ENCODE measurements around the gene STK32B.
"Not testable (repeated sequence)": the region's sequence is repeated elsewhere in the genome, so short reads cannot be mapped to it uniquely, and the experiment has no call there.

The STK32B gene

DNA sequence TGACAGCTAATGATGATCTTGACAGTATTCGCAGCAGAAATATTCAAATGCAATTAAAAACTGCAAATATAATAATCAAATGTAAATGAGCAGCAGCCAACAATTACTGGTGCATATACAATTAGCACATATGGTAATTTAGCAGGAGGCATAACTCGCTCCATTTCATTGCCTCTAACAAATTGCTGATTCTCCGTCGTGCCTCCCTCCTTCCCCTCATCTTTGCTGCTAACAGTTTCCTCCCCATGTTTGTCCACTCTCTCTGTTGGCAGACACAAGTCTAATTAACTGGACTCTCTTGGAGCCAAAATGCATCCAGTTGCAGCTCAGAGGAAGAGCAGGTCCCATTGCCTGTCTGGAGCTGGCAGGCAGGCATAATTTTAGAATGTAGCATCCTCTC is 210.6 kb downstream of the STK32B start:
- Histone ChIP-seq H3K9me3 (ENCODE audit: control insufficient read depth in 1 of 2, low read length in 2 of 2) (no peaks in the 10 kb centered on the region), H3K9ac (ENCODE audit: low read depth in 1 of 2, low read length in 2 of 2) (no peak overlapping the region), H3K36me3 (ENCODE audit: control insufficient read depth in 1 of 2, insufficient read depth in 2 of 2, low read length in 2 of 2) (no peaks in the 10 kb centered on the region), H3K27ac (ENCODE audit: low read depth, low read length) (no peak overlapping the region), H3K27me3 (ENCODE audit: control insufficient read depth in 1 of 2, insufficient read depth in 2 of 2, low read length in 2 of 2) (no peaks in the 10 kb centered on the region), H3K4me1 (ENCODE audit: control insufficient read depth in 1 of 2, insufficient read depth in 2 of 2, low read length in 2 of 2) (no peaks in the 10 kb centered on the region), H3K4me3 (ENCODE audit: low read depth in 1 of 2, low read length in 2 of 2) (no peak overlapping the region)

DNA sequence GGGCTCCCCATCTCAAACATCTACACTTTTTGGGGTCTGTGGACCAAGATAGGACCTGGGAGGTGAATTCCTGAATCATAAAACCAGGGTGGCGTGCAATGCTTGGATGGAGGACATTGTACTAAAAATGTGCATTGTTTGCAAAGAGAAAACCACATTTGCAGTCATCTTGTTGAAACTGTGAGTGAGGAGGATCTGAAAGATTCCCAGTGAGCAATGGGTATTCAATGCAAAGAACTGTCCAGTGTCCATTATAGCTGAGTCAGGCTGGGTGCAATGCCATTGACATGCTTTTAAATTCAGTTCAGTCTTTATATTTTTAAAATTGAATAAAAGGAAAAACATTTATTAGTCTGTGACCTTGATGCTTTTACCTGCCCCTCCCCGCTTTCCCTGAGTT is 215.7 kb downstream of the STK32B start:
- no peak overlapping the region for H3K9ac ChIP-seq (ENCODE audit: low read depth in 1 of 2, low read length in 2 of 2)
- no peak overlapping the region for H3K27ac ChIP-seq (ENCODE audit: low read depth, low read length)
- H3K9me3 ChIP-seq (ENCODE audit: control insufficient read depth in 1 of 2, low read length in 2 of 2) = no peaks in the 10 kb centered on the region
- H3K36me3 ChIP-seq (ENCODE audit: control insufficient read depth in 1 of 2, insufficient read depth in 2 of 2, low read length in 2 of 2) = no peaks in the 10 kb centered on the region
- H3K4me1 ChIP-seq (ENCODE audit: control insufficient read depth in 1 of 2, insufficient read depth in 2 of 2, low read length in 2 of 2) = no peaks in the 10 kb centered on the region
- H3K27me3 ChIP-seq (ENCODE audit: control insufficient read depth in 1 of 2, insufficient read depth in 2 of 2, low read length in 2 of 2) = no peaks in the 10 kb centered on the region
- H3K4me3 ChIP-seq (ENCODE audit: low read depth in 1 of 2, low read length in 2 of 2) = no peak overlapping the region

DNA sequence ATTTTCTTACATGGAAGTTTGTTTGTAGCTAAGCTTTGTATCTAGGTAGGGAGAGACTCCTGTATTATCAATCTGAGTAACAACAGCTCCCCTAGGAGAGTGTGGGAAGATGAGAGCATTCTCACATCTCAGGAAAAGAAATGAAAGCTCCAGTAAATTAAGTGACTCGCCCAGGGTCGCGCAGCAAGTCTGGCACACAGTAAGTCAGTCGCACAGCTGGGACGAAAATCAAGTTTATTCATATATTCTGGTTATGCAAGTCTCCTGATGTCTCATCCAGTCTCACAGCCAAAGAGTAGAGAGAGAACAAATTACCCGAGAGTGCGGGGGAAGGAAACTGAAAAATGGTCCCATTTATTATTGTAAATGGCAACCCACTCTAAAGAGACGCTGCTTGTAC is 216.1 kb downstream of the STK32B start:
- Histone ChIP-seq H3K4me1 (ENCODE audit: control insufficient read depth in 1 of 2, insufficient read depth in 2 of 2, low read length in 2 of 2) (no peaks in the 10 kb centered on the region), H3K9me3 (ENCODE audit: control insufficient read depth in 1 of 2, low read length in 2 of 2) (no peaks in the 10 kb centered on the region), H3K36me3 (ENCODE audit: control insufficient read depth in 1 of 2, insufficient read depth in 2 of 2, low read length in 2 of 2) (no peaks in the 10 kb centered on the region), H3K27ac (ENCODE audit: low read depth, low read length) (no peak overlapping the region), H3K27me3 (ENCODE audit: control insufficient read depth in 1 of 2, insufficient read depth in 2 of 2, low read length in 2 of 2) (no peaks in the 10 kb centered on the region), H3K9ac (ENCODE audit: low read depth in 1 of 2, low read length in 2 of 2) (no peak overlapping the region), H3K4me3 (ENCODE audit: low read depth in 1 of 2, low read length in 2 of 2) (no peak overlapping the region)

DNA sequence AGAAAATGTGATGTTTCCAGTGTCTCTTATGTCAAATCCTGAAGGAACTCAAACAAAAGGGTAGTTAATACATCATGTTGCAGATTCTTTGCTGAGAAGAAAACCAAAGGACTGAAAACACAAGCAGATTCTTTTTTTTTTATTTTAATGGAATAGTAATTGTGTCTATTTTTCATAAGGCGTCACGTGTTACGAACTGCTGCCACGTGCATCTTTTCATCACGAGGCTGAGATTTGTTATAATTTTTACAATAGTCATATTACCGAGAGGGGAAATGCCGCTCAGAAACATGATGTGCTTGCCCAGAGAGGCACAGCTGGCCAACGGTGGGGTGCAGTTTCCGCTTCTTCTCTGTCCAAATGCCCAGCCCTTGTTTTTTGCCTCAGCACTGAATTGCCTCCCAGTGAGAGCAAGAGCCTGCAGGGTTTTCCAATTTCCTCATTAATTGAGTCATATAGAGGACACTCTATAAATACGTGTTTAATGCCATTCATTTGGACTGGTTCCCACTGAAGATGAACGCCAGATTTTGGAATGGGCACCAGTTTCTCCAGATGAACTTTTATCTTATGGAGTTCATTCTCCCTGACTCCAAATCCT is 225.3 kb downstream of the STK32B start:
- no peaks in the 10 kb centered on the region for H3K36me3 ChIP-seq (ENCODE audit: control insufficient read depth in 1 of 2, insufficient read depth in 2 of 2, low read length in 2 of 2)
- no peaks in the 10 kb centered on the region for H3K27me3 ChIP-seq (ENCODE audit: control insufficient read depth in 1 of 2, insufficient read depth in 2 of 2, low read length in 2 of 2)
- no peak overlapping the region for H3K4me3 ChIP-seq (ENCODE audit: low read depth in 1 of 2, low read length in 2 of 2)
- no peaks in the 10 kb centered on the region for H3K9me3 ChIP-seq (ENCODE audit: control insufficient read depth in 1 of 2, low read length in 2 of 2)
- H3K4me1 ChIP-seq (ENCODE audit: control insufficient read depth in 1 of 2, insufficient read depth in 2 of 2, low read length in 2 of 2) = peaks cover 5 to 7% of the 10 kb centered on the region in 2 donors
- no peak overlapping the region for H3K27ac ChIP-seq (ENCODE audit: low read depth, low read length)
- H3K9ac ChIP-seq (ENCODE audit: low read depth in 1 of 2, low read length in 2 of 2) = no peak overlapping the region

DNA sequence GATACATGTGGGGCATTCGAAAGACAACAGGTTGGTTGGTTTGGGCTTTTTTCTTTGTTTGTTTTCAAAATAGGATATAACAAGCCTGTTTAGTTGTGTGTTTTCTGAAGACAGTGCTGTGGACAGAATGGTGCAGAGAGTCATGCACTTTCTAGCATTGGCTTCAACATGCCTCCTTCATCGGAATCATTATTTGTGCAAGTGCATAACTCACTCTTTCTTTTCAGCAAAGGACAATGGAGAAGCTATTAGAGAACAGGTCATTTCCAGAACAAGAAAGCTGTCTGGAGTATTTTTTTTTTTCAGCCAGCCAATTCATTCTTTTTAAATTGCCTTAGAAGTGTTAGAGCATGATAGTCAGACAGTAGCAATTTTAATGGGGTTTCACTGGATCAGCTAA is 225.8 kb downstream of the STK32B start:
- Histone ChIP-seq H3K4me3 (ENCODE audit: low read depth in 1 of 2, low read length in 2 of 2) (no peak overlapping the region), H3K27me3 (ENCODE audit: control insufficient read depth in 1 of 2, insufficient read depth in 2 of 2, low read length in 2 of 2) (no peaks in the 10 kb centered on the region), H3K9me3 (ENCODE audit: control insufficient read depth in 1 of 2, low read length in 2 of 2) (no peaks in the 10 kb centered on the region), H3K27ac (ENCODE audit: low read depth, low read length) (no peak overlapping the region), H3K36me3 (ENCODE audit: control insufficient read depth in 1 of 2, insufficient read depth in 2 of 2, low read length in 2 of 2) (no peaks in the 10 kb centered on the region), H3K4me1 (ENCODE audit: control insufficient read depth in 1 of 2, insufficient read depth in 2 of 2, low read length in 2 of 2) (peaks cover 5 to 7% of the 10 kb centered on the region in 2 donors), H3K9ac (ENCODE audit: low read depth in 1 of 2, low read length in 2 of 2) (no peak overlapping the region)

DNA sequence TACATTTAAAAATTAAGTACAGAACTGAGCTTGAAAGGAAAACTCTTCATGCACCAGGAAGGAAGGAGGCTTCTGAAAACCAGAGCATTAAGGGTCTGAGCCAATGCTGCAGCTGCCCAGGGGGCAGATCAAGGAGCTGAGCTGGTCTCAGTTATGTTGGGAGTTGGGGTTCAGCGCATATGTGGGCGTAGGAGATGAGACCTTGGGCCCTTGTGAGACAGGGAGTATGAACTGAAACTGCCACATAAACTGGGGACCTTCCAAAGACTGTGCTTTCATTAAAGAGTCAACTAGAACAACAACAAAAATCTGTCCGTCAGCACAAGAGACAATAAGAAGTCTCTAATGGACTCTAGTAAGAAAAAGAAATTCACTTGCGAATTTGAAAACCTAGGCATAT is 226.9 kb downstream of the STK32B start:
- H3K27me3 ChIP-seq (ENCODE audit: control insufficient read depth in 1 of 2, insufficient read depth in 2 of 2, low read length in 2 of 2) = no peaks in the 10 kb centered on the region
- H3K4me3 ChIP-seq (ENCODE audit: low read depth in 1 of 2, low read length in 2 of 2) = no peak overlapping the region
- no peak overlapping the region for H3K9ac ChIP-seq (ENCODE audit: low read depth in 1 of 2, low read length in 2 of 2)
- no peaks in the 10 kb centered on the region for H3K9me3 ChIP-seq (ENCODE audit: control insufficient read depth in 1 of 2, low read length in 2 of 2)
- H3K36me3 ChIP-seq (ENCODE audit: control insufficient read depth in 1 of 2, insufficient read depth in 2 of 2, low read length in 2 of 2) = no peaks in the 10 kb centered on the region
- peaks cover 5 to 7% of the 10 kb centered on the region in 2 donors for H3K4me1 ChIP-seq (ENCODE audit: control insufficient read depth in 1 of 2, insufficient read depth in 2 of 2, low read length in 2 of 2)
- H3K27ac ChIP-seq (ENCODE audit: low read depth, low read length) = no peak overlapping the region

DNA sequence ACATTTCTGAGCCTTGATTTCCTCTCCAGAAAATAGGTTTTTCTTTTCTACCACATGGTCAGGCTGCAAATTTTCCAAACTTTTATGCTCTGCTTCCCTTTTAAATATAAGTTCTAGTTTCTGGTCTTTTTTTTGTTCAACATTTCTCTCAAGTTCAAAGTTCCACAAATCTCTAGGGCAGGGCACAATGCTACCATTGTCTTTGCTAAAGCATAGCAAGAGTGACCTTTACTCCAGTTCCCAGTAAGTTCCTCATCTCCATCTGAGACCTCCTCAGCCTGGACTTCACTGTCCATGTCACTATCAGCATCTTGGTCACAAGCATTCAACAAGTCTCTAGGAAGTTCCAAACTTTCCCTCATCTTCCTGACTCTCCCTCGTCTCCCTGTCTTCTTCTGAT is 228.8 kb downstream of the STK32B start:
- H3K9ac ChIP-seq (ENCODE audit: low read depth in 1 of 2, low read length in 2 of 2); H3K4me3 ChIP-seq (ENCODE audit: low read depth in 1 of 2, low read length in 2 of 2); H3K27me3 ChIP-seq (ENCODE audit: control insufficient read depth in 1 of 2, insufficient read depth in 2 of 2, low read length in 2 of 2); H3K4me1 ChIP-seq (ENCODE audit: control insufficient read depth in 1 of 2, insufficient read depth in 2 of 2, low read length in 2 of 2); H3K36me3 ChIP-seq (ENCODE audit: control insufficient read depth in 1 of 2, insufficient read depth in 2 of 2, low read length in 2 of 2); H3K27ac ChIP-seq (ENCODE audit: low read depth, low read length); H3K9me3 ChIP-seq (ENCODE audit: control insufficient read depth in 1 of 2, low read length in 2 of 2): not testable (repeated sequence)

DNA sequence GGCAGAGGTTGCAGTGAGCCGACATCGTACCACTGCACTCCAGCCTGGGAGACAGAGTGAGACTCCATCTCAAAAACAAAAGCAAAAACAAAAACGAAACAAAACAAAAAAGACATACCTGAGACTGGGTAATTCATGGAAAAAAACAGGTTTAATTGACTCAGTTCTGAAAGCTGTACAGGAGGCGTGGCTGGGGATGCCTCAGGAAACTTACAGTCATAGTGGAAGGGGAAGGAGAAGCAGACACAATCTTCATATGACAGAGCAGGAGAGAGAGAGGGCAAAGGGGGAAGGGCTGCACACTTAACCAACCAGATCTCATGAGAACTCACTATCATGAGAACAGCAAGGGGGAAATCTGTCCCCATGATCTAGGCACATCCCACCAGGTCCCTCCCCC is 229.5 kb downstream of the STK32B start:
- Histone ChIP-seq H3K9me3 (ENCODE audit: control insufficient read depth in 1 of 2, low read length in 2 of 2) (no peaks in the 10 kb centered on the region), H3K4me1 (ENCODE audit: control insufficient read depth in 1 of 2, insufficient read depth in 2 of 2, low read length in 2 of 2) (peaks cover 5 to 7% of the 10 kb centered on the region in 2 donors), H3K27me3 (ENCODE audit: control insufficient read depth in 1 of 2, insufficient read depth in 2 of 2, low read length in 2 of 2) (no peaks in the 10 kb centered on the region), H3K4me3 (ENCODE audit: low read depth in 1 of 2, low read length in 2 of 2) (no peak overlapping the region), H3K9ac (ENCODE audit: low read depth in 1 of 2, low read length in 2 of 2) (no peak overlapping the region), H3K27ac (ENCODE audit: low read depth, low read length) (no peak overlapping the region), H3K36me3 (ENCODE audit: control insufficient read depth in 1 of 2, insufficient read depth in 2 of 2, low read length in 2 of 2) (no peaks in the 10 kb centered on the region)

DNA sequence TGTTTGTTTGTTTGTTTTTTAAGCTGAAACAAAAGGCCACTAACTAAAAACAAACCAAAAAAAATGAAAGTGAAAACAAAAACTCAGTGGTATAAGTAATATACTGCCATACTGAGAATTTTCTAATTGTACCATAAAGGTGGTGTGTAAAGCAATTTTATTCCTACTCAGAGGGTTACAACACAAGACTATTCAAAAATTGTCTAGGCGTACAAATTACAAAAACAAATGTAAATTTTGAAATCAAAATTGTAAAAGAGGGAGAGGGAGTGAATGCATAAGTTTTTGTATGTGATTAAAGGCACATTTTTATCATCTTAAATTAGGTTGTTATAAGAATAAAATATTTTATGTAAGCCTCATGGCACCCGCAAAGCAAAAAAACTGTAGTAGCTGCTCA is 232.6 kb downstream of the STK32B start:
- Histone ChIP-seq H3K9me3 (ENCODE audit: control insufficient read depth in 1 of 2, low read length in 2 of 2) (no peaks in the 10 kb centered on the region), H3K27me3 (ENCODE audit: control insufficient read depth in 1 of 2, insufficient read depth in 2 of 2, low read length in 2 of 2) (no peaks in the 10 kb centered on the region), H3K4me1 (ENCODE audit: control insufficient read depth in 1 of 2, insufficient read depth in 2 of 2, low read length in 2 of 2) (peaks cover 5 to 7% of the 10 kb centered on the region in 2 donors)

DNA sequence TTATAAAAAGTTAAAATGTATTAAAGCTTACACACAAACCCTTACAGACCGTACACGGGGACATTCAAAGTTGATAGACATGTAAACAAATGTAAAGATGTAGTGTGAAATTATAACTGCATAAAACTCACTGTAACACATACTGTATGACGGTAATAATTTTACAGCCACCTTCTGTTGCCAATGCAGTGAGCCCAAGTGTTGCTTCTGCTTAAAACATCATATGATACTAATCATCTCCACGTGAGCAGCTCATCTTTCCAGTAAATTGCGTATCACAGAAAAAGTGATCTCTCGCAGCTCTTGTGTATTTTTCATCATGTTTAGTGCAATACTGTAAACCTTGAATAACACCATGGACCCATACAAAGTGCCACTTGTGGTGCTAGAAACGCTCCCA is 233.2 kb downstream of the STK32B start:
- H3K27me3 ChIP-seq (ENCODE audit: control insufficient read depth in 1 of 2, insufficient read depth in 2 of 2, low read length in 2 of 2) = no peaks in the 10 kb centered on the region
- H3K9ac ChIP-seq (ENCODE audit: low read depth in 1 of 2, low read length in 2 of 2) = no peak overlapping the region
- no peak overlapping the region for H3K4me3 ChIP-seq (ENCODE audit: low read depth in 1 of 2, low read length in 2 of 2)
- H3K36me3 ChIP-seq (ENCODE audit: control insufficient read depth in 1 of 2, insufficient read depth in 2 of 2, low read length in 2 of 2) = no peaks in the 10 kb centered on the region
- peaks cover 4% of the 10 kb centered on the region in 2 donors for H3K4me1 ChIP-seq (ENCODE audit: control insufficient read depth in 1 of 2, insufficient read depth in 2 of 2, low read length in 2 of 2)
- no peaks in the 10 kb centered on the region for H3K9me3 ChIP-seq (ENCODE audit: control insufficient read depth in 1 of 2, low read length in 2 of 2)
- no peak overlapping the region for H3K27ac ChIP-seq (ENCODE audit: low read depth, low read length)

More for the DNA sequence above, 232.6 kb downstream of the STK32B start:
- no peaks in the 10 kb centered on the region for H3K36me3 ChIP-seq (ENCODE audit: control insufficient read depth in 1 of 2, insufficient read depth in 2 of 2, low read length in 2 of 2)
- no peak overlapping the region for H3K9ac ChIP-seq (ENCODE audit: low read depth in 1 of 2, low read length in 2 of 2)
- no peak overlapping the region for H3K27ac ChIP-seq (ENCODE audit: low read depth, low read length)
- no peak overlapping the region for H3K4me3 ChIP-seq (ENCODE audit: low read depth in 1 of 2, low read length in 2 of 2)

DNA sequence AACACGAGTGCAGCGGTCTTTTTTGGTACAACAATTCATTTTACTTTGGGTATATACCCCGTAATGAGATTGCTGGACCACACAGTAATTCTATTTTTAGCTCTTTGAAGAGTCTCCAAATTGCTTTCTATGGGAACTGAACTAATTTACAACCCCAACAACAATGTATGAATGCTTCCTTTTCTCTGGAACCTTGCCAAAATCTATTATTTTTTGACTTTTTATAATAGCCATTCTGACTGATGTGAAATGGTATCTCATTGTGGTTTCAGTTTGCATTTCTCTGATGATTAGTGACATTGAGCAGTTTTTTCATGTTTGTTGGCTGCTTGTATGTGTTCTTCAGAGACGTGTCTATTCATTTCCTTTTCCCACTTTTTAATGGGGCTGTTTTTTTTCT is 240.8 kb downstream of the STK32B start:
- no peaks in the 10 kb centered on the region for H3K4me1 ChIP-seq (ENCODE audit: control insufficient read depth in 1 of 2, insufficient read depth in 2 of 2, low read length in 2 of 2)
- no peak overlapping the region for H3K27ac ChIP-seq (ENCODE audit: low read depth, low read length)

More for the DNA sequence above, 240.8 kb downstream of the STK32B start:
- Histone ChIP-seq H3K36me3 (ENCODE audit: control insufficient read depth in 1 of 2, insufficient read depth in 2 of 2, low read length in 2 of 2) (no peaks in the 10 kb centered on the region), H3K9me3 (ENCODE audit: control insufficient read depth in 1 of 2, low read length in 2 of 2) (no peaks in the 10 kb centered on the region), H3K9ac (ENCODE audit: low read depth in 1 of 2, low read length in 2 of 2) (no peak overlapping the region), H3K4me3 (ENCODE audit: low read depth in 1 of 2, low read length in 2 of 2) (no peak overlapping the region), H3K27me3 (ENCODE audit: control insufficient read depth in 1 of 2, insufficient read depth in 2 of 2, low read length in 2 of 2) (no peaks in the 10 kb centered on the region)

Measured in duodenal mucosa (tissue), 2 donors.